Activated T-cell treated with anti-CD3 and anti-CD28 coated beads, Interleukin-2, amount 50 U/mL, for 24 hours (primary cell): ENCODE data around the gene ASPRV1.
"Not testable (repeated sequence)": the region's sequence is repeated elsewhere in the genome, so short reads cannot be mapped to it uniquely, and the experiment has no call there.

ENCODE experiments used
- DNase-seq: peaks from one replicate; pipeline ENCODE4 v3.0.0-alpha.2; 2020
- H3K27ac Mint-ChIP-seq: 2 replicates; pipeline ENCODE4 v1.8.0; 2020; ENCODE audit warnings: mild to moderate bottlenecking, mixed read lengths
- H3K27me3 Mint-ChIP-seq: 2 replicates; pipeline ENCODE4 v1.8.0; 2020; ENCODE audit warnings: mixed read lengths
- H3K36me3 Mint-ChIP-seq: 2 replicates; pipeline ENCODE4 v1.8.0; 2020; ENCODE audit warnings: low read depth, mixed read lengths
- H3K4me1 Mint-ChIP-seq: 2 replicates; pipeline ENCODE4 v1.8.0; 2020; ENCODE audit warnings: low read depth, mixed read lengths
- H3K4me3 Mint-ChIP-seq: 2 replicates; pipeline ENCODE4 v1.8.0; 2020; ENCODE audit warnings: mild to moderate bottlenecking, moderate library complexity, mixed read lengths
- H3K9me3 Mint-ChIP-seq: 2 replicates; pipeline ENCODE4 v1.8.0; 2020; ENCODE audit warnings: mixed read lengths

ASPRV1 gene

DNA sequence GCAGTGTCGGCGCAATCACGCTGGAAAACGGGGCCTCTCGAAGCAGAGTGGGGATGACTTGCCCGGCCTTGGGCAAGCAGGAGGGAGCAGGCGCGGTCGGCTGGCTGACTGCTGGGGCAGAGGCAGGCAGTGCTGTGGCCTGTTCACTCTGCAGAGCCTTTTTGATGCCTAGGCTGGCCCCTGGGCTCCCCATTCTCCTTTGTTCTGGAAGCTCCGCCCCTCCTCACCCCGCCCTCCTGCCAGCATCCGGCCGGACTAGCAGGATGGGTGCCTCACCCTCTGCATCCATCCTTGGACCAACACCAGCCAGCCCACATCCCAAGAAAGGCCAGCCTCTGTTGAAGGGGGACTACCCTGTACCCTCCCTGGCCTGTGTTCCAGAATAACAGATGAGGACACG lies at the start of gene ASPRV1:
ASPRV1 (minus strand) TSS at position 136 of the 400 bp plus-strand sequence. CDS start 195 bp downstream, outside the sequence.
- H3K27me3 Mint-ChIP-seq: no peaks in the 10 kb centered on the region
- DNase-seq: no peak
- H3K4me3 Mint-ChIP-seq: no peak within 1 kb of the TSS
- H3K9me3 Mint-ChIP-seq: no peaks in the 10 kb centered on the region
- H3K27ac Mint-ChIP-seq: no peak within 1 kb of the TSS
- no peaks in the 10 kb centered on the region for H3K36me3 Mint-ChIP-seq
- peaks cover 4% of the 10 kb centered on the region for H3K4me1 Mint-ChIP-seq

- Mint-ChIP-seq H3K4me3 (no peak overlapping the region), H3K4me1 (peaks cover 16% of the 10 kb centered on the region), H3K36me3 (peaks cover 15% of the 10 kb centered on the region), H3K27me3 (no peaks in the 10 kb centered on the region), H3K27ac (no peak overlapping the region), H3K9me3 (no peaks in the 10 kb centered on the region)
- no peak for DNase-seq
Observed at GRCh38 chr2:70010576-70011111, 49.2 kb upstream of the ASPRV1 start.

DNA sequence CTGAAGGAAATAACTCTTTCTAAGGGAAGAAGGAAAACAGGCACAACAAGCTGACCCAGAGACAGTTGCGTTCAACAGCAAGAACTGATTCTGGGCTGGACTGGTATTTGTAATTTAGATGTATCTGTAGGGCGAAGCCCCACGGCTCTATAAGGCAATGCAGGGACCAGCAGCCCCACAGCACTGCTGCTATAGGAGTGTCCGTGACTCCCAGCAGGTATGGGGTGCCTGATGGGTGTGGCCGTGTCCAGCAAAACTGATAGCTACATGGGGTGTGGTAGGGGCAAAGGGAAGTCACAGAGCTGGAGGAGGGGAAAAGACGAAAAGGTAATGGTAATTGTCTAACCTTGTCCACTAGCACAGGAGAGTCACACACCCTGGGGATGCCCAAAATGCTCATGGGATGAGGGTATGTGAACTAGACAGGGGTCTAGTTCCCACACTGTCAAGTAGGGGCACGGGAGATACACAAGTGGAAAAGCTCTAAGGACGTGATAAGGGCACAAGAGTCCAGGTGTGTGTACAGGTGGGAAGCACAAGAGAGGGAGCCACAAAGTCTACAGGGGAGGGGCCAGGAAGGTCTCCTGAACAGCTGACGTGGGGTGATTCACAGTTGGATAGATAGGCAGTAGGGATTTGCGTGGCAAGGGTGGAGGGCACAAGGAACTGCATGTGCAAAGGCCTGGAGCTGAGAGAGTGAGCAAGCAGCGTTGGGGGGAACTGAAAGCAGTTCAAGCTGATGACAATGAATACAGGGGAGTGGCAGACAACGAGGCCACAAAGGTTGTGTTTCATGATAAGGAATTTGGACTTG lies 48.5 kb upstream of the ASPRV1 start:
- Mint-ChIP-seq H3K4me1 (peaks cover 11% of the 10 kb centered on the region), H3K27me3 (no peaks in the 10 kb centered on the region)
- no peak for DNase-seq

DNA sequence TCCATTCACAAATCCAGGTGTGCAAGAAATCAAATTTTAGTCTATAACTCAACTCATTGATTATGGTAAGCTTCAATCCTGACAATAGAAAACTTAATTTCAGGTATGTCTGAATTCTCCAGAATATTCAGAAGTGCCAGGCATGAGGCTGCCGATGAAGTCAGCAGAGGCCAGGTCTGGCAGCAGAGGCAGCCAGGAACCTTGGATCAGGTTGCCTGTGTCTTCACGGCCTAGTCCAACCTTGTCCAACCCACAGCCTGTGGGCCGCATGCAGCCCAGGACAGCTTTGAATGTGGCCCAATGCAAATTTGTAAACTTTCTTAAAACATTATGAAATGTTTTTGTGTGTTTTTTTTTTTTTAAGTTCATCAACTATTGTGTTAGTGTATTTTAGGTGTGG lies 46.9 kb upstream of the ASPRV1 start:
- H3K4me3 Mint-ChIP-seq: no peak overlapping the region
- H3K4me1 Mint-ChIP-seq: peaks cover 9% of the 10 kb centered on the region
- H3K27ac Mint-ChIP-seq: no peak overlapping the region
- no peaks in the 10 kb centered on the region for H3K9me3 Mint-ChIP-seq
- H3K27me3 Mint-ChIP-seq: no peaks in the 10 kb centered on the region
- H3K36me3 Mint-ChIP-seq: peaks cover 2% of the 10 kb centered on the region
- no peak for DNase-seq

More for the DNA sequence above, 48.5 kb upstream of the ASPRV1 start:
- Mint-ChIP-seq H3K36me3 (peaks cover 10% of the 10 kb centered on the region), H3K27ac (no peak overlapping the region), H3K4me3 (no peak overlapping the region), H3K9me3 (no peaks in the 10 kb centered on the region)

DNA sequence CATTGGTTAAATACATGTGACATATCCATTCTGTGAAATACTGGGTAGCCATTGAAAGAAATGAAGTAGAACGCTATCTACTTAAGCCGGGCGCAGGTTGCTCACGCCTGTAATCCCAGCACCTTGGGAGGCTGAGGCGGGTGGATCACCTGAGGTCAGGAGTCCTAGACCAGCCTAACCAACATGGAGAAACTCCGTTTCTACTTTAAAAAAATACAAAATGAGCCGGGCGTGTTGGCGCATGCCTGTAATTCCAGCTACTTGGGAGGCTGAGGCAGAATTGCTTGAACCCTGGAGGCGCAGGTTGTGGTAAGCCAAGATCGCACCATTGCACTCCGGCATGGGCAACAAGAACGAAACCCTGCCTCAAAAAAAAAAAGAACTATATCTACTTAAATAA lies 45.7 kb upstream of the ASPRV1 start:
- DNase-seq: no peak
- no peak overlapping the region for H3K27ac Mint-ChIP-seq
- no peaks in the 10 kb centered on the region for H3K27me3 Mint-ChIP-seq
- H3K9me3 Mint-ChIP-seq: no peaks in the 10 kb centered on the region
- no peak overlapping the region for H3K4me3 Mint-ChIP-seq
- H3K4me1 Mint-ChIP-seq: peaks cover 14% of the 10 kb centered on the region
- H3K36me3 Mint-ChIP-seq: no peaks in the 10 kb centered on the region

DNA sequence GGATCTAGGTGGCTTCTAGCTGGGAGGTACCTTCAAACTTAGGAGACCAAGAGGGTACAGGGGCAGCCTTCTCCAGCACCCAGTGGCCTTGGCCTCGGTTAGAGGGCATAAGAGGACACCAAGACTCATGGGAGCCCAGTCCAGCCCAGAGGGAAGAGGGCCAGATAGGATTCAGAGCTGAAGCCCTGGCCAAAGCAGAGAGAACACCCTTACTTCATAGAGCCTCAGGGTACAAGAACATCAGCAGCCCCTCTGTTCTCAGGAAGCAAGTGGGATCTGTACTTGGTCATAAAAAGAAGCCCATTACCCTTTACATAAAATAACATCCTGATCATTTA lies 45.0 kb upstream of the ASPRV1 start:
- H3K4me3 Mint-ChIP-seq: no peak overlapping the region
- H3K9me3 Mint-ChIP-seq: no peaks in the 10 kb centered on the region
- H3K36me3 Mint-ChIP-seq: no peaks in the 10 kb centered on the region
- DNase-seq: no peak
- no peaks in the 10 kb centered on the region for H3K27me3 Mint-ChIP-seq
- peaks cover 16% of the 10 kb centered on the region for H3K4me1 Mint-ChIP-seq
- no peak overlapping the region for H3K27ac Mint-ChIP-seq

DNA sequence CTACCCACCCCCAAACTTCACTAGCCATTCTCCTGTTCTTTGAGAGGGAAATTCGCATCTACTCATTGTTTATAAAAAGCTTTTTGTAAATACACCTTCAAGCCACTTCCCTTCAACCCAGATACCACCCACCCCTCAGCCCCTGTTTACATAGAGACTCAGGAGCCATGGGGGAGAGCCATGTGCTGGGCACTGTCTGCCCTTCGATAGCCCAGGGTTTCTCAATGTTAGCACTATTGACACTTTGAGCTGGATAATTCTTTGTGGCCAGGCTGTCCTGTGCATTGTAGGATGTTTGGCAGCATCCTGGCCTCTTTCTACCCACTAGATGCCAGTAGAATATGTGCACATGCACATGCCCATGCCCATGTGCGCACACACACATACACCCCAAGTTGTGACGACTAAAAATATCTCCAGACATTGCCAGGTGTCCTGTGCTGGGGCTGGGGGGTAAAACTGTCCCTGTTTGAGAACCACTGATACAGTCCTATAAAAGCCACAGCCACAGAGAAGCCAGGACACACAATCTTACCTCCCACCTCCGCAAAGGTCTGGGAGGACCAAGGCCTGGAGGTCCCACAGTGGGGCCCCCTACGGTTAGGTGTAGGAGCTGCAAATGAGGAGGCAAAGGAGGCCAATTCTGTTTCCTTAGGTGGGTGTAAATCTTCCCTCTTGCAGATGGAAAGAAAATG lies 44.5 kb upstream of the ASPRV1 start:
- Mint-ChIP-seq H3K9me3 (no peaks in the 10 kb centered on the region), H3K4me3 (no peak overlapping the region), H3K27ac (no peak overlapping the region), H3K27me3 (no peaks in the 10 kb centered on the region), H3K36me3 (no peaks in the 10 kb centered on the region), H3K4me1 (peaks cover 16% of the 10 kb centered on the region)
- no peak for DNase-seq

DNA sequence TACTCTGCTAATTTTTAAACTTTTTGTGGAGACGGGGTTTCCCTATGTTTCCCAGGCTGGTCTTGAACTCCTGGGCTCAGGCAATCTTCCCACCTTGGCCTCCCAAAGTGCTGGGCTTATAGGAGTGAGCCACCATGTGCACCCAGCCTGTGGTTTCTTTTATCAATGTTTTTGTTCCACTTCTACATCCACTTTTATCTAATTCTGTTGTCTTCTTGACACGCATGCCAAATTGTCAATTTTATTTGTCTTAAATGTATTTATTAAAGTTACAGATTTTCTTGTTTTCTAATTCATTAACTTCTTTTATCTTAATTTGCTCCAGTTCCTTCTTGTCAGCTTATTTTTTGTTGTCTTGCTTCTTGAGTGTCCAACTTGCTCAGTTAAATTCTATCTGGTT lies 43.8 kb upstream of the ASPRV1 start:
- peaks cover 11% of the 10 kb centered on the region for H3K4me1 Mint-ChIP-seq
- no peak overlapping the region for H3K4me3 Mint-ChIP-seq
- no peaks in the 10 kb centered on the region for H3K9me3 Mint-ChIP-seq
- no peaks in the 10 kb centered on the region for H3K27me3 Mint-ChIP-seq
- DNase-seq: no peak
- H3K36me3 Mint-ChIP-seq: no peaks in the 10 kb centered on the region
- no peak overlapping the region for H3K27ac Mint-ChIP-seq

- no peak overlapping the region for H3K4me3 Mint-ChIP-seq
- H3K27me3 Mint-ChIP-seq: no peaks in the 10 kb centered on the region
- H3K4me1 Mint-ChIP-seq: peaks cover 11% of the 10 kb centered on the region
- H3K27ac Mint-ChIP-seq: no peak overlapping the region
- DNase-seq: no peak
- H3K36me3 Mint-ChIP-seq: no peaks in the 10 kb centered on the region
- no peaks in the 10 kb centered on the region for H3K9me3 Mint-ChIP-seq
Observed at GRCh38 chr2:70003093-70003830, 41.8 kb upstream of the ASPRV1 start.

GRCh38 chr2:70002241-70002899 lies 40.9 kb upstream of the ASPRV1 start:
- H3K4me3 Mint-ChIP-seq: no peak overlapping the region
- no peaks in the 10 kb centered on the region for H3K9me3 Mint-ChIP-seq
- H3K27ac Mint-ChIP-seq: peak overlapping the region; percentile 41
- H3K36me3 Mint-ChIP-seq: no peaks in the 10 kb centered on the region
- H3K4me1 Mint-ChIP-seq: peaks cover 15% of the 10 kb centered on the region
- DNase-seq: no peak
- H3K27me3 Mint-ChIP-seq: no peaks in the 10 kb centered on the region

- H3K4me3 Mint-ChIP-seq, H3K9me3 Mint-ChIP-seq, H3K36me3 Mint-ChIP-seq, DNase-seq, H3K27me3 Mint-ChIP-seq, H3K27ac Mint-ChIP-seq: not testable (repeated sequence)
- peaks cover 19% of the 10 kb centered on the region for H3K4me1 Mint-ChIP-seq
Observed at GRCh38 chr2:70000529-70000928, 39.1 kb upstream of the ASPRV1 start.

DNA sequence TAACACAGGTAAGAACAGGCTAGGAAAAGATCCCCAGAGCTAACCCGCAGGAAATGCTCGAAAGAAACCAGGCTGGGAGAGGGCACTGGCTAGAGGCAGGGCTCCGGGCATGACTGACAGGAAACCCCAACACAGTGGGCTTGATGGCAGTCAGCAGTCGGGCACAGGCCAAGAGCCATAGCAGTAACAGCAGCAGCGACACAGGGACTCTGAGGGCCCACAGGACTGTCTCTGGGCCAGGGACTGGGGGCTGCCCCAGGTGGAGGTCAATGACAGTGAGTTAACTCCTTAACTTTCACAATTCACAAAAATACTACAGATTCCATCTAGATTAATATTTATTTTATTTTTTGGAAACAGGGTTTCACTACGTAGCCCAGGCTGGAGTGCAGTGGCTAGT lies 37.3 kb upstream of the ASPRV1 start:
- H3K27ac Mint-ChIP-seq: no peak overlapping the region
- H3K27me3 Mint-ChIP-seq: no peaks in the 10 kb centered on the region
- H3K9me3 Mint-ChIP-seq: no peaks in the 10 kb centered on the region
- H3K4me3 Mint-ChIP-seq: no peak overlapping the region
- peaks cover 19% of the 10 kb centered on the region for H3K4me1 Mint-ChIP-seq
- peaks cover 18% of the 10 kb centered on the region for H3K36me3 Mint-ChIP-seq
- DNase-seq: no peak

DNA sequence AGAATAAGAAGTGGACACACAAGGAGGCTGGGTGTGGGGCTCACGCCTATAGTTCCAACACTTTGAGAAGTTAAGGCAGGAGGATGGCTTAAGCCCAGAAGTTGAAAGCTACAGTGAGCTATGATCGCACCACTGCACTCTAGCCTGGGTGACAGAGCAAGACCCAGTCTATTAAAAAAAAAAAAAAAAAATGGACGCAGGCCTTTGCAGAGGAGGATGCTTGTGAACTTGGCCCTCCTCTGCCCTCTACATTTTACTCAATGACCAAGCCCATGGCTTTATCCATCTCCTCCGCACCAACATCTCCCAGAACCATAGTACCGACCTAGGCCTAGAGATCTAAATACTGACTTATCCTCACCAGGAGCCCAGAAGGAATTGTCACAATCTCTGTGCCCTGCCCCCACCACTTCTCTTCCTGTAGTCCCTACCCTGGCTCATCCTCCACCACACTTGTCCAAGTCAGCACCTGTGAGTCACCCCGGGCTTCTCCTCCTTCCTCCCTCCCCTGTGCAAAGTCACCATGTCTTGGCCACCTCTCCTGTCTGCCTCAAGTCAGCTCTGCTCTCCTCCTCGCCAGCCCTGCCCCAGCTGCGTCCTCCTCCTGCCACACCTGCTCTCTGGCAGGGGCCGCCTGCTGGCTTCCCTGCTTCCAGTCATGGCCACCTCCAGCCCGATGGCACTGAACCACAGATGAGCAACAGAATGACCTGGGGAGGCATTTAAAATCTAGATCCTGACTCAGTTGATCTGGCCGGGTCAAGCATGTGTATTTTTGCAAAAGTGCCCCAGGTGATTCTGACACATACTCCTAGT lies 35.8 kb upstream of the ASPRV1 start:
- Mint-ChIP-seq H3K4me1 (peaks cover 14% of the 10 kb centered on the region), H3K9me3 (no peaks in the 10 kb centered on the region), H3K4me3 (no peak overlapping the region), H3K27ac (peak overlapping the region; percentile 38), H3K36me3 (peaks cover 21% of the 10 kb centered on the region), H3K27me3 (no peaks in the 10 kb centered on the region)
- DNase-seq: no peak

GRCh38 chr2:69995511-69995910 lies 34.1 kb upstream of the ASPRV1 start:
- Mint-ChIP-seq H3K36me3 (peaks cover 21% of the 10 kb centered on the region), H3K4me1 (peaks cover 10% of the 10 kb centered on the region), H3K27me3 (no peaks in the 10 kb centered on the region), H3K4me3 (no peak overlapping the region), H3K9me3 (no peaks in the 10 kb centered on the region), H3K27ac (no peak overlapping the region)
- peak; percentile 3 for DNase-seq
